ENCODE data around the gene RHPN2. TPM values are rescaled to one million over a fixed set of nuclear protein-coding genes. Genes with fewer than 3 reads are reported as not detected.

RHPN2 gene
- total and polyA plus RNA-seq, 4 experiments from 2014 or later: 0.14 to 0.22 (median 0.20) TPM; not detected in 1

DNA sequence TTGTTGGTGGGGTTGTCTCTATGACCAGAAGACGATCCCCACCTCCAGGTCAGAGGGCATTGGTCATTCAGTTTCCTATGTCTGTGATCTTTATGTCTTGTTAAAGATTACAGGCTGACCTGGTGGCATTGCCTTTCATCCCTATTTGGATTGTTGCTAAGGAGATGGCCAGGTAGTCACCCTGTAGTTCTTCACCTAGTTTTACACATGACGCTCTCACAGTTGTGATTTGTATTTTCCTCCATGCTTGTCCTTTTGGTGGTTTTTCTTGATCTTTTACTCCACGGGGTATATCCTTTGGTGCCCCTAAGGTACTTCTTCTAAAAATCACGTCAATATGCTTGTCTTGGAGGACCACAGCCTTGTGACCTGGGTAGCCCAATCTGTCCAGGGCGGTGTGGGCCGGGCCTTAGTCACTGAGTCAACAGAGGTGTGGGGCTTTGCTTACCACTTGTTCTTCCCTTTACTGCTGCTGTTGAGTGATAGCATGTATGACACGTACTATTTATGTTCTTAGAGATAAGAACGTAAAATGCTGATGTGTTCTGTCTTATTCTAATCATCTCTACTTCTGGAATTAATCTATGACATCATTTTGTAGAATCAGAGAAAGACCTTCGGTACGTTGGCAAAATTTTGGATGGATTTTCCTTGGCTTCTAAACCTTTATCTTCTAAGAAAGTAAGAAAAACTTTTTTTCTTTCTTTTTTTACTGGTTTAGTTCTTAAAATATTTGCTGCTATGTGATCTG, 36.4 kb upstream of the RHPN2 start:
- Histone ChIP-seq H3K27ac (ENCODE audit: low read depth, low read length) (no peak overlapping the region), H3K4me3 (ENCODE audit: low read length in 2 of 2) (no peak overlapping the region), H3K9me3 (ENCODE audit: control insufficient read depth in 1 of 2, low read length in 2 of 2) (no peaks in the 10 kb centered on the region), H3K4me1 (ENCODE audit: insufficient read depth, low read length) (no peaks in the 10 kb centered on the region), H3K27me3 (ENCODE audit: insufficient read depth, low read length) (no peaks in the 10 kb centered on the region), H3K36me3 (ENCODE audit: insufficient read depth, low read length) (peaks cover 42% of the 10 kb centered on the region)
- ChIA-PET CTCF (ENCODE audit: partially characterized antibody) (interaction anchor here (1.3 kb wide), 1 partner anchor 24 kb away, joined by 3 read pairs; no protein-coding TSS in a partner anchor), POLR2A (ENCODE audit: partially characterized antibody) (no interaction called here)
- H3K27me3 Mint-ChIP-seq: no peaks in the 10 kb centered on the region
- DNase-seq: no peak
- peaks cover 56 to 58% of the 10 kb centered on the region in 2 donors for H3K36me3 Mint-ChIP-seq
- H3K4me1 Mint-ChIP-seq: peaks cover 0 to 3% (median under 1%) of the 10 kb centered on the region in 4 donors
- no peaks in the 10 kb centered on the region for H3K9me3 Mint-ChIP-seq
- intact Hi-C loops (cut with micrococcal nuclease): no loop called here
- no peak overlapping the region for H3K4me3 Mint-ChIP-seq
- H3K27ac Mint-ChIP-seq: peak overlapping the region in 1 of 7 donors; percentile 14

DNA sequence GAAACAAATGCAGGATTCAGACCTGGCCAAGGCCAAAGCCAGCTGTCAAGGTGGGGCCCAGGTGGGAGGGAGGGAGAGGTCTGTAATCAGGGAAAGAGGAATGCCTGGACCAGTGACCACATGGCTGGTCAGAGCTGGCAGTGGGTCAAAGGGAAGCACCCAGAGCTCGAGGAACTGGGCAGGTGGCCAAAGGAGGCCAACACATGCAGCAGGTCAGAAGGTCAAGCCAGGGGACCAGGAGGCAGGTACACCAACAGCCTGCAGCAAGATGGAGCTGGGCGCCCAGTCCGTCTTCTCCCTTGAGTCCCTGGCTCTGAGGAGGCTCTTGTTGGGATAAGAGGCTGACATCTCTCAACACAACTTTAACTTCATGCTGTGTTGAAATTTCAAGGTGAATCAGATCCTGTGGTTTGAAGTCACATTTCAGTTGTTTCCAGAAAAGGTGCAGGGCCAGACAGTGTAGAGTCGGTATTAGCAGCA, 33.4 kb upstream of the RHPN2 start:
- H3K27me3 Mint-ChIP-seq: no peaks in the 10 kb centered on the region
- H3K4me3 Mint-ChIP-seq: no peak overlapping the region
- intact Hi-C loops (cut with micrococcal nuclease): no loop called here
- Histone ChIP-seq H3K27me3 (ENCODE audit: insufficient read depth, low read length) (no peaks in the 10 kb centered on the region), H3K9me3 (ENCODE audit: control insufficient read depth in 1 of 2, low read length in 2 of 2) (no peaks in the 10 kb centered on the region), H3K4me1 (ENCODE audit: insufficient read depth, low read length) (no peaks in the 10 kb centered on the region), H3K4me3 (ENCODE audit: low read length in 2 of 2) (no peak overlapping the region), H3K36me3 (ENCODE audit: insufficient read depth, low read length) (peaks cover 61% of the 10 kb centered on the region), H3K27ac (ENCODE audit: low read depth, low read length) (no peak overlapping the region)
- CTCF ChIA-PET (ENCODE audit: partially characterized antibody): no interaction called here
- H3K4me1 Mint-ChIP-seq: peaks cover 1 to 3% (median 2%) of the 10 kb centered on the region in 4 donors
- H3K27ac Mint-ChIP-seq: no peak overlapping the region
- POLR2A ChIA-PET (ENCODE audit: partially characterized antibody): no interaction called here
- peaks cover 64 to 73% of the 10 kb centered on the region in 2 donors for H3K36me3 Mint-ChIP-seq
- H3K9me3 Mint-ChIP-seq: no peaks in the 10 kb centered on the region
- DNase-seq: no peak

DNA sequence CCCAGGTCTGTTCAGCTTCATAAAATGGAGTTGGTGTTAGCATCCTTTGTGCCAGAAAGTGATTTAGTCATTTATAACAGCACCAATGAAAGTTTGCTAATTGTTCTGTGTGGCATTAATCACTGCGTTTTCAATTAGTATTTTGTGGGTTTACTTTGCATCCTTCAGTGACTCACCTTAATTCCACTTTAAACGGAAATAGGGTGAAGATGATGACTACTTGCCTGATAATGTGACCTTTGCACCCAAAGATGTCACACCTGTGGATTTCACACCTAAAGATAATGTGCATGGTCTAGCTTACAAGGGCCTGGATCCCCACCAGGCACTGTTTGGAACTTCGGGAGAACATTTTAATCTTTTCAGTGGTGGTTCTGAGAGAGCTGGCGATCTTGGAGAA, 31.3 kb upstream of the RHPN2 start:
- POLR2A ChIA-PET (ENCODE audit: partially characterized antibody): no interaction called here
- CTCF ChIA-PET (ENCODE audit: partially characterized antibody): no interaction called here
- peaks cover 51% of the 10 kb centered on the region for H3K36me3 ChIP-seq (ENCODE audit: insufficient read depth, low read length)

DNA sequence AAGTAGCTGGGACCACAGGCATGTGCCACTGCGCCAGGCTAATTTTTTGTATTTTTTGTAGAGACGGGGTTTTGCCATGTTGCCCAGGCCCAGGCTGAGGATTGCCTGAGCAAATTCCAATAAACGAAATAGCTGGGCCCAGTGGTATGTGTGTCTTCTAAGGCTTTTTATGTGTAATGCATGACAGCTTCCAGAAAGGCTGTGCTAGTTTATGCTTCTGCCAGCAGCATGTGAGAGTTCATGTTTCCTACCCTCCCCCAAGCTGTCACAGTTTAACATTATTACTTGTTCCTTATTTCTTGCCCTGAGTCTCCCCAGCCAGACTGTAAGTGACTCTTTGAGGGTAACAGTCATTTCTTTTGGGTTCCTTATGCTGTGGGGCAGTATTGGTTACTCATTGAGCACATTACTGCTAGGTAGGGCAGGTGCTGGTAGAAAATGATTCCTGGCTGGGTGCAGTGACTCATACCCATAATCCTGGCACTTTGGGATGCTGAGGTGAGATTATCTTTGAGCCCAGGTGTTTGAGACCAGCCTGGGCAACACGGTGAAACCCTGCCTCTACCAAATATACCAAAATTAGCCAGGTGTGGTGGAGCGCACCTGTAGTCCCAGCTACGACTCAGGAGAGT, 29.9 kb upstream of the RHPN2 start:
- CTCF ChIA-PET (ENCODE audit: partially characterized antibody): interaction anchor here (0.7 kb wide), 1 partner anchor 29 kb away, joined by 4 read pairs; no protein-coding TSS in a partner anchor
- no peak overlapping the region for H3K27ac ChIP-seq (ENCODE audit: low read depth, low read length)
- intact Hi-C loops (cut with micrococcal nuclease): no loop called here
- no peaks in the 10 kb centered on the region for H3K9me3 ChIP-seq (ENCODE audit: control insufficient read depth in 1 of 2, low read length in 2 of 2)
- no peaks in the 10 kb centered on the region for H3K4me1 ChIP-seq (ENCODE audit: insufficient read depth, low read length)
- no peaks in the 10 kb centered on the region for H3K27me3 Mint-ChIP-seq
- peaks cover 51% of the 10 kb centered on the region for H3K36me3 ChIP-seq (ENCODE audit: insufficient read depth, low read length)
- peaks cover 56 to 74% of the 10 kb centered on the region in 2 donors for H3K36me3 Mint-ChIP-seq
- peaks cover 0 to 3% (median 3%) of the 10 kb centered on the region in 4 donors for H3K4me1 Mint-ChIP-seq
- H3K27ac Mint-ChIP-seq: no peak overlapping the region
- no peaks in the 10 kb centered on the region for H3K9me3 Mint-ChIP-seq
- H3K27me3 ChIP-seq (ENCODE audit: insufficient read depth, low read length): no peaks in the 10 kb centered on the region
- DNase-seq: no peak
- no peak overlapping the region for H3K4me3 ChIP-seq (ENCODE audit: low read length in 2 of 2)
- no peak overlapping the region for H3K4me3 Mint-ChIP-seq
- POLR2A ChIA-PET (ENCODE audit: partially characterized antibody): no interaction called here

More for the DNA sequence above, 31.3 kb upstream of the RHPN2 start:
- Histone ChIP-seq H3K27me3 (ENCODE audit: insufficient read depth, low read length) (no peaks in the 10 kb centered on the region), H3K9me3 (ENCODE audit: control insufficient read depth in 1 of 2, low read length in 2 of 2) (no peaks in the 10 kb centered on the region), H3K4me3 (ENCODE audit: low read length in 2 of 2) (no peak overlapping the region), H3K4me1 (ENCODE audit: insufficient read depth, low read length) (no peaks in the 10 kb centered on the region), H3K27ac (ENCODE audit: low read depth, low read length) (no peak overlapping the region)
- intact Hi-C loops (cut with micrococcal nuclease): no loop called here
- no peak overlapping the region for H3K4me3 Mint-ChIP-seq
- H3K4me1 Mint-ChIP-seq: peaks cover under 1 to 3% (median 1%) of the 10 kb centered on the region in 4 donors
- H3K9me3 Mint-ChIP-seq: no peaks in the 10 kb centered on the region
- peak overlapping the region in 2 of 7 donors; percentile 5 to 47 for H3K27ac Mint-ChIP-seq
- H3K27me3 Mint-ChIP-seq: no peaks in the 10 kb centered on the region
- H3K36me3 Mint-ChIP-seq: peaks cover 51 to 72% of the 10 kb centered on the region in 2 donors
- DNase-seq: no peak

DNA sequence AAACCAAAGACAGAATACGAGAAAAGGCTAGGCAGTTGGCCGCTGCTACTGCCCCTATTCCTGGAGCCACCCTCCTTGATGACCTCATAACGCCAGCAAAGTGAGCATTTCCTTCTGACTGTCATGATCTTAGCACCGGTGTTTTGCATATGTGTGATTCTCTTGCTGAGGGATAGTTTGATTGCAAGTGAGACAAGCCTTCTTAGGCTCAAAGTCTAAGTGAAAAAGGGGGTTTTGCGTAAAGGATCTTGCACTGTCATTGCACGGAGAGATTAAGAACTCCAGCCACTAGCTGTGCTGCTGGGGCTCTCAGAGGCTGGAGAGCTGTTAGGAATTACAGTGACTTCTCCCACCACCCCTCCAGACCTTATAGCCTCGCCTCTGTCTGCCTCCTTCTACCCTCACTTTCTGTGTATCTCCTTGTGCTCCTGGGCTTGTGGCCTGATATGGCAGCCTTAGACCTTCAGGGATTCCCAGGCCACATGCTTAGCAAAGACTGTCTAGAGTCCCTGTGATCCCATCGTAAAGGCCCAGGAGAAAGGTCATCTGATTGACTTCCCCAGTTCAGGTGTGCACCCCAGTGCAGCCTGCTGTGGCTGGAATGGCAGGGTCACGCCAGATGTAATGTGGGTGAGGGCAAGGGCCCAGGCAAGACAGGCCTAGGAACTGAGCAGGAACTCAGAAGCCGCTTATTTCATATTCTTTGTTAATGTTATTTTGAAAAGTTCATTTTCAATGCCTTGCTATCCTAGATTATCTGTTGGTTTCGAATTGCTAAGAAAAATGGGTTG, 28.9 kb upstream of the RHPN2 start:
- Histone ChIP-seq H3K4me3 (ENCODE audit: low read length in 2 of 2) (no peak overlapping the region), H3K9me3 (ENCODE audit: control insufficient read depth in 1 of 2, low read length in 2 of 2) (no peaks in the 10 kb centered on the region), H3K27me3 (ENCODE audit: insufficient read depth, low read length) (no peaks in the 10 kb centered on the region), H3K36me3 (ENCODE audit: insufficient read depth, low read length) (peaks cover 56% of the 10 kb centered on the region), H3K4me1 (ENCODE audit: insufficient read depth, low read length) (no peaks in the 10 kb centered on the region), H3K27ac (ENCODE audit: low read depth, low read length) (no peak overlapping the region)
- H3K27ac Mint-ChIP-seq: peak overlapping the region in 1 of 7 donors; percentile 22
- H3K4me1 Mint-ChIP-seq: peaks cover 3 to 7% (median 5%) of the 10 kb centered on the region in 4 donors
- ChIA-PET POLR2A (ENCODE audit: partially characterized antibody) (no interaction called here), CTCF (ENCODE audit: partially characterized antibody) (no interaction called here)
- H3K27me3 Mint-ChIP-seq: no peaks in the 10 kb centered on the region
- intact Hi-C loops (cut with micrococcal nuclease): no loop called here
- H3K9me3 Mint-ChIP-seq: no peaks in the 10 kb centered on the region
- no peak overlapping the region for H3K4me3 Mint-ChIP-seq
- no peak for DNase-seq
- H3K36me3 Mint-ChIP-seq: peaks cover 58 to 76% of the 10 kb centered on the region in 2 donors

DNA sequence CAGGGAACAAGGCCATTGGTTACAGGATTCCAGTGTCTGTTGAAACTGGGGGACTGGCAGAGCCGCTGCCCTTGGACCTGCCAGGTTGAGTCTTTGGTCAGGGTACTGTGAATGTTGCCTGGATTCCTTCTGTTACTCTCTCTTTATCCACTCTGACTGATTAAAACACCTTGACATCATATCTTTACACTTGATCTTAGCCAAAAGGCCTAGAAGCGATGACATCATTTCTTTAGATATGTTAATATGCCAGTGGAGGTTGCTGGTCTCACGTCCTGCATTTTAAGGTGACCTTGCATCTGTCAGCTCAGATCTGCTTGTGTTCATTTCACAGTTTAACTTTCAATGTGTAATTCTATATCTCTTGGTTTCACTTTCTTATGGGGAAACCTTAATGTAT, 25.5 kb upstream of the RHPN2 start:
- H3K27me3 ChIP-seq (ENCODE audit: insufficient read depth, low read length): no peaks in the 10 kb centered on the region
- Mint-ChIP-seq H3K4me1 (peaks cover 3 to 9% (median 4%) of the 10 kb centered on the region in 4 donors), H3K27ac (no peak overlapping the region), H3K27me3 (no peaks in the 10 kb centered on the region), H3K36me3 (peaks cover 31 to 49% of the 10 kb centered on the region in 2 donors), H3K9me3 (peaks cover 0 to 2% (median 0%) of the 10 kb centered on the region in 8 donors), H3K4me3 (no peak overlapping the region)
- intact Hi-C loops (cut with micrococcal nuclease): no loop called here
- H3K27ac ChIP-seq (ENCODE audit: low read depth, low read length): no peak overlapping the region
- POLR2A ChIA-PET (ENCODE audit: partially characterized antibody): no interaction called here
- CTCF ChIA-PET (ENCODE audit: partially characterized antibody): no interaction called here
- H3K9me3 ChIP-seq (ENCODE audit: control insufficient read depth in 1 of 2, low read length in 2 of 2): no peaks in the 10 kb centered on the region
- DNase-seq: no peak
- peaks cover 31% of the 10 kb centered on the region for H3K36me3 ChIP-seq (ENCODE audit: insufficient read depth, low read length)
- H3K4me3 ChIP-seq (ENCODE audit: low read length in 2 of 2): no peak overlapping the region
- H3K4me1 ChIP-seq (ENCODE audit: insufficient read depth, low read length): peaks cover 4% of the 10 kb centered on the region

DNA sequence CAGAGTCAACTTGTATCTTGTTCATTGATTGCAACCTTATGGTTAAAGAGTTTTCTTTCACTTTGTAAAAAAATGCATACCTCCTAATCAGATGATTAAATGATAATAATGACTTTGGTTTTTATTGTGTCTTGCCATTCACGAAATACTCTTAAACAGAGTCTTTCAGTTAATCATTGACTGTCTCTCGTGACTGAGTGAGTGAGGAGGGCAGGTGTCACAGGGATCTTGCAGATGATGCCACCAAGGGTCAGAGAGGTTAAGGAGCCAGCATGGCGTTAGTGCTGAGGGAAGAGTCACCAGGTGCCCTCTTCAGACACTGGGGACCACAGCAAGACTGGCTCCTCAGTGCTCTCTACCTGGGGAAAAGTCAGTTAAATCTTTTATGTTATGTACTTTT, 24.3 kb upstream of the RHPN2 start:
- no peak overlapping the region for H3K4me3 ChIP-seq (ENCODE audit: low read length in 2 of 2)
- CTCF ChIA-PET (ENCODE audit: partially characterized antibody): no interaction called here

More for the DNA sequence above, 24.3 kb upstream of the RHPN2 start:
- peaks cover 4% of the 10 kb centered on the region for H3K4me1 ChIP-seq (ENCODE audit: insufficient read depth, low read length)
- POLR2A ChIA-PET (ENCODE audit: partially characterized antibody): no interaction called here
- no peaks in the 10 kb centered on the region for H3K27me3 ChIP-seq (ENCODE audit: insufficient read depth, low read length)
- Mint-ChIP-seq H3K36me3 (peaks cover 27 to 42% of the 10 kb centered on the region in 2 donors), H3K4me3 (no peak overlapping the region), H3K27me3 (no peaks in the 10 kb centered on the region), H3K9me3 (peaks cover 0 to 2% (median 0%) of the 10 kb centered on the region in 8 donors), H3K27ac (no peak overlapping the region), H3K4me1 (peaks cover 3 to 11% (median 9%) of the 10 kb centered on the region in 4 donors)
- H3K36me3 ChIP-seq (ENCODE audit: insufficient read depth, low read length): peaks cover 19% of the 10 kb centered on the region
- intact Hi-C loops (cut with micrococcal nuclease): no loop called here
- H3K9me3 ChIP-seq (ENCODE audit: control insufficient read depth in 1 of 2, low read length in 2 of 2): no peaks in the 10 kb centered on the region
- DNase-seq: no peak
- no peak overlapping the region for H3K27ac ChIP-seq (ENCODE audit: low read depth, low read length)

All from CD4-positive, alpha-beta memory T cell (primary cell).